ENCODE results near the gene DAZAP1.

DNA sequence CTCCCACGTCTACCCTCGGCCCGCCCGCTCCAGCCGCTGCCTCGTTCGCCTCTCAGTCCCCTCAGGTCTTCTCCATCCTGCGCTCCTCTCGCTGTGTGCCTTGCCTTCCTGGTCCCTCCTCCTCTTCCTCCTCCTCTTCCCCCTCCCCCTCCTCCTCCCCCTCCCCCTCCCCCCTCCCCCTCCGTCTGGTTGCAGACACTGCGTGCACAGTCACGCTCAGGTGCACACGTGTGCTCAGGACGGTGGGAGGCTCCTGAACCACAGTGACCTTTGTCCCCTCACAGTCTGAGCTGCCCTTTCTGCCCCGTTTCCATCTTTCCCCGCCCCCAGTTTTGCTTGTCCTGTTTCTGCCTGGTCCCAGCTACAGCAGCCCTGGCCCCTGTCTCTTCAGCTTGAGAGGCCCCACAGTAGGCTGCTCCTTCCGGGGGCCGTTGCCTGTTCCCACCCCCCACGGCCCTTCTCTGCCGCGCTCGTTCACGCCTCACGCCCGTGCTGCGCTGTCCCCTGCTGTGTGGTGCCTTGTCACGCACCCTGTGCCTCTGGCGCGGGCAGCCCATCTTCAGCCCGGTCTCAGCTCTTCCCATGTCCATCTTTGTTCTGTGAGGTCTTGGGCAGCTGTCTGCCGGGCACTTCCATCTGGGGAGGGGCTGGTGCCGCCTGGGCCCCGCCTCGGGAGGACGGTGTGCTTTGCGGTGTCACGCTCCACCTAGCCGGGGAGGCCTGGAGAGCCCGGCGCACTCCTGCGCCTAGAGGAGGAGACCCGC lies 17.0 kb downstream of the DAZAP1 start:
- TF ChIP-seq, protein P1, sequence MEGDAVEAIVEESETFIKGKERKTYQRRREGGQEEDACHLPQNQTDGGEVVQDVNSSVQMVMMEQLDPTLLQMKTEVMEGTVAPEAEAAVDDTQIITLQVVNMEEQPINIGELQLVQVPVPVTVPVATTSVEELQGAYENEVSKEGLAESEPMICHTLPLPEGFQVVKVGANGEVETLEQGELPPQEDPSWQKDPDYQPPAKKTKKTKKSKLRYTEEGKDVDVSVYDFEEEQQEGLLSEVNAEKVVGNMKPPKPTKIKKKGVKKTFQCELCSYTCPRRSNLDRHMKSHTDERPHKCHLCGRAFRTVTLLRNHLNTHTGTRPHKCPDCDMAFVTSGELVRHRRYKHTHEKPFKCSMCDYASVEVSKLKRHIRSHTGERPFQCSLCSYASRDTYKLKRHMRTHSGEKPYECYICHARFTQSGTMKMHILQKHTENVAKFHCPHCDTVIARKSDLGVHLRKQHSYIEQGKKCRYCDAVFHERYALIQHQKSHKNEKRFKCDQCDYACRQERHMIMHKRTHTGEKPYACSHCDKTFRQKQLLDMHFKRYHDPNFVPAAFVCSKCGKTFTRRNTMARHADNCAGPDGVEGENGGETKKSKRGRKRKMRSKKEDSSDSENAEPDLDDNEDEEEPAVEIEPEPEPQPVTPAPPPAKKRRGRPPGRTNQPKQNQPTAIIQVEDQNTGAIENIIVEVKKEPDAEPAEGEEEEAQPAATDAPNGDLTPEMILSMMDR (IDR thresholded peaks at IDR 0.05), result no peak
- no peak for TF ChIP-seq POLR2A (IDR thresholded peaks at IDR 0.05)

Data from lower leg skin (tissue), 3 donors.